GM18909 (cell line): ENCODE data around the gene KRCC1.
"Not testable (repeated sequence)": the region's sequence is repeated elsewhere in the genome, so short reads cannot be mapped to it uniquely, and the experiment has no call there.

ENCODE experiments used
- ATAC-seq: cut with Tn5 transposase; IDR thresholded peaks from one replicate; pipeline ENCODE4 v1.9.1; 2021; ENCODE audit warnings: mild to moderate bottlenecking; ENCODE audit not compliant: unreplicated experiment, poor library complexity

KRCC1 gene

GRCh38 chr2:88010136-88010535 is 45.4 kb downstream of the KRCC1 start:
- no peak for ATAC-seq

GRCh38 chr2:88006912-88007439 is 48.6 kb downstream of the KRCC1 start:
- ATAC-seq, result no peak

GRCh38 chr2:88005776-88006175 is 49.8 kb downstream of the KRCC1 start:
- no peak for ATAC-seq

- no peak for ATAC-seq
These were observed 52.4 kb downstream of the KRCC1 start for GRCh38 chr2:88003074-88003755.

- ATAC-seq, result no peak
These were observed 53.2 kb downstream of the KRCC1 start for GRCh38 chr2:88002359-88002707.

GRCh38 chr2:88000474-88000873 is 55.1 kb downstream of the KRCC1 start:
- not testable (repeated sequence) for ATAC-seq

- ATAC-seq, result no peak
These were observed 59.0 kb downstream of the KRCC1 start for GRCh38 chr2:87996570-87996969.

GRCh38 chr2:87995756-87996155 is 59.8 kb downstream of the KRCC1 start:
- ATAC-seq, result no peak

GRCh38 chr2:87994304-87994850 is 61.2 kb downstream of the KRCC1 start:
- not testable (repeated sequence) for ATAC-seq

GRCh38 chr2:87992569-87992968 is 63.0 kb downstream of the KRCC1 start:
- not testable (repeated sequence) for ATAC-seq

GRCh38 chr2:87987473-87987872 is 68.1 kb downstream of the KRCC1 start:
- not testable (repeated sequence) for ATAC-seq

GRCh38 chr2:87985902-87986301 is 69.7 kb downstream of the KRCC1 start:
- ATAC-seq, result peak; percentile 47

GRCh38 chr2:87981182-87981581 is 74.4 kb downstream of the KRCC1 start:
- ATAC-seq, result not testable (repeated sequence)
